HepG2 (cell line): ENCODE data around the gene RNF208.
A peak's percentile ranks its signal among the peaks of the same experiment; 100 is the strongest.

Experiments used
- ATF2 ChIP-seq: sonication (generic); formaldehyde crosslinking; IDR thresholded peaks from 2 replicates; pipeline ENCODE4 v1.4.0; 2020; ENCODE audit warnings: missing genetic modification reagents
- CEBPB ChIP-seq: IDR thresholded peaks from 2 replicates; pipeline ENCODE4 v1.6.1; 2011; ENCODE audit warnings: low read depth, low read length, improper control_type of control experiment, borderline replicate concordance
- CTCF ChIP-seq: sonication (generic); formaldehyde crosslinking; IDR thresholded peaks from 2 replicates; pipeline ENCODE4 v1.5.0; 2020; ENCODE audit warnings: mild to moderate bottlenecking, missing genetic modification reagents, moderate library complexity
- HCFC1 ChIP-seq: fragments of 150-350 bp; IDR thresholded peaks from 2 replicates; pipeline ENCODE4 v1.6.1; 2014; ENCODE audit warnings: low read depth, low read length
- NFIC ChIP-seq: IDR thresholded peaks from 2 replicates; pipeline ENCODE4 v1.6.1; 2012; ENCODE audit warnings: mild to moderate bottlenecking, low read length, inconsistent platforms
- POGZ ChIP-seq: sonication (generic); formaldehyde crosslinking; IDR thresholded peaks from 2 replicates; pipeline ENCODE4 v1.4.0; 2020; ENCODE audit warnings: mild to moderate bottlenecking, missing genetic modification reagents
- PREB ChIP-seq: sonication (generic); formaldehyde crosslinking; IDR thresholded peaks from 2 replicates; pipeline ENCODE4 v1.4.0; 2020; ENCODE audit warnings: missing genetic modification reagents
- REST ChIP-seq, 2 experiments: IDR thresholded peaks; 2 replicates each; pipeline ENCODE4 v1.6.1; 2011 to 2012; ENCODE audit warnings: low read length in 2 of 2, borderline replicate concordance in 1 of 2, low read depth in 1 of 2, mild to moderate bottlenecking in 1 of 2, moderate library complexity in 1 of 2
- RFX5 ChIP-seq: IDR thresholded peaks from 2 replicates; pipeline ENCODE4 v1.6.1; 2011; ENCODE audit warnings: low read depth, low read length, improper control_type of control experiment
- TBL1XR1 ChIP-seq: fragments of 150-350 bp; IDR thresholded peaks from 2 replicates; pipeline ENCODE4 v1.6.1; 2014; ENCODE audit warnings: borderline replicate concordance, low read length; ENCODE audit not compliant: partially characterized antibody
- ZNF292 ChIP-seq: sonication (generic); formaldehyde crosslinking; IDR thresholded peaks from 2 replicates; pipeline ENCODE4 v1.8.1; 2022; ENCODE audit warnings: mild to moderate bottlenecking, low read depth, missing genetic modification reagents, borderline replicate concordance
- ZNF547 ChIP-seq: sonication (generic); formaldehyde crosslinking; IDR thresholded peaks from 2 replicates; pipeline ENCODE4 v1.5.1; 2020; ENCODE audit warnings: mild to moderate bottlenecking, missing genetic modification reagents
- ZNF841 ChIP-seq: sonication (generic); formaldehyde crosslinking; IDR thresholded peaks from 2 replicates; pipeline ENCODE4 v1.8.1; 2023; ENCODE audit warnings: missing genetic modification reagents, borderline replicate concordance
- ZNF879 ChIP-seq: sonication (generic); formaldehyde crosslinking; IDR thresholded peaks from 2 replicates; pipeline ENCODE4 v1.8.1; 2023; ENCODE audit warnings: missing genetic modification reagents

GRCh38 chr9:137227054-137227852 is 5.2 kb upstream of the RNF208 start, which contains the start of gene RNF224:
- TF ChIP-seq ZNF879 (CRISPR knock-in tag), result no peak
- no peak for TF ChIP-seq PREB (CRISPR knock-in tag)
- TF ChIP-seq CTCF (CRISPR knock-in tag), result peak; percentile 98
- no peak for TF ChIP-seq POGZ
- no peak for TF ChIP-seq ZNF547
- TF ChIP-seq ZNF292, result no peak
- TF ChIP-seq RFX5, result no peak
- no peak for TF ChIP-seq HCFC1
- no peak for TF ChIP-seq ZNF841 (CRISPR knock-in tag)
- TF ChIP-seq NFIC, result no peak
- no peak for TF ChIP-seq ATF2 (CRISPR knock-in tag)
- TF ChIP-seq TBL1XR1, result no peak
- TF ChIP-seq REST (IDR thresholded peaks at IDR 0.05; ENCODE audit: borderline replicate concordance in 1 of 2, low read depth in 1 of 2, low read length in 2 of 2), result no peak
- TF ChIP-seq CEBPB, result no peak
